GM10847 (cell line): ENCODE results near the gene ERC2.

Experiments
- POLR2A ChIP-seq: IDR thresholded peaks from 2 replicates; pipeline ENCODE4 v1.6.1; 2011; ENCODE audit not compliant: insufficient read length; ENCODE audit errors: extremely low read depth

ERC2 gene

GRCh38 chr3:55888282-55888885 is 579.9 kb downstream of the ERC2 start:
- no peak for TF ChIP-seq POLR2A

- TF ChIP-seq POLR2A = no peak
These were observed 582.5 kb downstream of the ERC2 start for GRCh38 chr3:55885721-55886120.

DNA sequence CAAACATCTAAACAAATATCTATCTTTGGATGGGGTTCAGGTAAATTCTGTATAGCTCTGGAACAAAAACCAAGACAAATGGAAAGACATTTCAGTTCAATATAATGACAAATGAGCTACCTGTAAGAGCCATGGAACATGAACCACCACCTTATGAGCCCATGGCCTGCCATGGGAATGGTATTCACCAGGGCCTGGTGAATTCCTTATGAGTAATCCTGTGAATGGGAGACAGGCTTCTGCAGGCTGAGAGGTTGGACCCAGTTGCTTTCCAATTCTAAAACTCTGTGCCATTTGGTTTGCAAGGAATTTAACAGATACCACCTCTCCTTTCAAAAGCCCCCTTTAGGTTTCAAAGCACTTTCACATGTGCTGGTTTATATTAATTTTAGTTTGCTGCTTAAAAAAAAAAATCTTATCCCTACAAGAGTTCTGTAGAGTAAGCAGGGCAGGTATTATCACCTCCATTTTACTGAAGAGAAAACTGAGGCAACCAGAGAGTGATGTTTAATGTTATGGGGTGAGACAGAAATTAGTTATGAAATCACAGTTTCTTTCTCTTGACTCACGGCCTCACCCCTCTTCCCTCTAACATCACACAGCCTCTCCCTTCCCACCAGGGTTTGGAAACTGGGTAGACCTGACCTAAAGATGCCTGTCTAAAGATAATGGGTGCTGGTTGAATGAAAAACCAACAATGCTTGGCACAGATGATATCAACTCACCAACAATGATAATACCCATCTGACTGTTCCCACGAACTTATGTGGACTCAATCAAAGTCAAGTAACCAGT is 583.6 kb downstream of the ERC2 start:
- TF ChIP-seq POLR2A = no peak

- no peak for TF ChIP-seq POLR2A
These were observed 584.2 kb downstream of the ERC2 start for GRCh38 chr3:55884066-55884465.

GRCh38 chr3:55882006-55882405 is 586.3 kb downstream of the ERC2 start:
- TF ChIP-seq POLR2A = no peak

DNA sequence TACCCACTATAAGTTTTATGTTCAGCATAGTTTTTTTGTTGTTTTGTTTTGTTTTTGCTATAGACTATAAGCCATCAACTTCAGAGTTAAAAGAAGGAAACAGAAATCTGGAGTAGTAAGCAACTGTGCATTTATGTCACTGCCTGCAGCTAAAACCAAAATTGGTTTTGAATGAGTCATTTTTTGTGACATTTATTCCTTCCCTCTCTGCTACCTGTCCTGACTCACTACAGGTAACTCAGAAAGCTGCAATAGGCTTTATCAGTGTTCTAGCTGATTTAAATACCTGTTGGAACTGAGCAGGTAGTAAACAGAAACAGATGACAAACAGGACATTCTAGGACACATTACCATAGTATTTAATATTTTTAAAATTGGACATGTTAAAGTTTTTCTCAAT is 587.9 kb downstream of the ERC2 start:
- no peak for TF ChIP-seq POLR2A

DNA sequence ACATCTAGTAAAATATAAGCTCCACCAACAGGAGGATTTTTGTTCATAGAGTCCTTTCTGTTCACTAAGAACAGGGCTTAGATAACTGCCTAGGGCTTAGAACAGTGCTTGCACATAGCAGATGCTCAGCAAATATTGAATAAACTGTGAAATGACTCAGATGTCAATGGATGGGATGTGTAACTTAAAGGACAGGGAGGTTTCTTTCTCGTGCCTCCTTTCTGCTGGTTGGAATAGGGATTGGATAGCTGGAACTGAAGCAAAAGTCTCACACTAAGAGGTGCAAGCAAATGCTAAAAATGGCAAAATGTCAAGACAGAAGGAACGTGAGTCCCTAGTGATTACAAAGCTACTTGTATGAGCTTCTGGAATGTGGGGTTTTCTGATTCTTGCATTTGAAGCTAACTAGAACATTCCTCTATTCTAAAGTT is 588.4 kb downstream of the ERC2 start:
- TF ChIP-seq POLR2A = no peak

GRCh38 chr3:55877703-55878102 is 590.6 kb downstream of the ERC2 start:
- TF ChIP-seq POLR2A = no peak

DNA sequence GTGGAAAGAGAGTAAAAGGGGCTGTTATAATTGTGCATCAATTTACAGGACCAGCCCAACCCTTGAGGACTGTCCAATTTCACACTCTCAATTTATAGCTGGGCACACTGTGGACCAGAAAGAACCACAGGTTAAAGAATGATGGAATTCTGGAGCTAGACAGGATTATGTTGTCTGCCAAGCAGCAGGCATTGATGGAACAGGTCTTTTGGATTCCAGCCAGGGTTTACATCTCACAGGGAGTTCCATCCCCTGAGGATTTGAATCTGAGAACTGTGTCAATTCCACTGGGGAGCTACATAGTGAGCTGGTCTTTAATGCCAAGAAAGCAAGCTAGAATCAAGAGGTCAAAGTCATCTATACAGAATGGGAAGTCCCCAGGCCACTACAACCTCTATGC is 591.7 kb downstream of the ERC2 start:
- TF ChIP-seq POLR2A = no peak

- TF ChIP-seq POLR2A = no peak
These were observed 593.2 kb downstream of the ERC2 start for GRCh38 chr3:55875113-55875512.

DNA sequence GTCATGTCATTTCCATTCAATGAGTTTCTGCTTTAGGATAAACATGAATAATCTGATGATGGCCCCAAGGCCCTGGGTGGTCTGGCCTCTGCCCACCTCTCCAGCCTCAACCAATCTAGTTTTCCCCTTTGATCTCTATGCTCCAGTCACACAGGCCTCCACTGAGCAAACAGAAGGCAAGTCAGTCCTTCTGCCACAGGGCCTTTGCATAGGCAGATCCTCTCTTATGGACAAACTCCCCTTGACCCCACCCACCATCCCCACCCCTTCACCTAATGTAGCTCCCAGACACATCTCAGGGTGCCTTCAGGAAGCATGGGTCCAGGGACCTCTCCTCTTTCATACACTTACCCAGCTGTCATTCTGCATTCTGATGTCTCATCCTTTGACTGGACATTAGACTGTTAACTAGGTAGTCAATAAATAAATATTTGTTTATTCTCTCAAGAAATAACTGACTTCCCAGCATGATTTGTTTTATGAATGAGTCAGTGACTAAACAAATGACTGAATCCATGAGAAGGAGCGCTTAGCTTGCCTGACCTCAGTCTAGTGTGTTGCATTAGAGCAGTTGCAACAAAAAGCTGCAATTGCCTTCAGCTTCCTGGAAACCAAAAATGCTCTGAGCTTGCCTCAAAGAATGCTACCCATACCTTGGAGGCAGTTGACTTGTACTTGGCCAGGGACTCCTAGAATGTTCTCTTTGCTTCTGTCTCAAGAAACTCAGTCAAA is 594.6 kb downstream of the ERC2 start:
- TF ChIP-seq POLR2A = no peak

GRCh38 chr3:55870594-55870993 is 597.7 kb downstream of the ERC2 start:
- TF ChIP-seq POLR2A = no peak

- TF ChIP-seq POLR2A = no peak
These were observed 599.9 kb downstream of the ERC2 start for GRCh38 chr3:55868347-55868746.

GRCh38 chr3:55863028-55863427 is 605.2 kb downstream of the ERC2 start:
- no peak for TF ChIP-seq POLR2A

DNA sequence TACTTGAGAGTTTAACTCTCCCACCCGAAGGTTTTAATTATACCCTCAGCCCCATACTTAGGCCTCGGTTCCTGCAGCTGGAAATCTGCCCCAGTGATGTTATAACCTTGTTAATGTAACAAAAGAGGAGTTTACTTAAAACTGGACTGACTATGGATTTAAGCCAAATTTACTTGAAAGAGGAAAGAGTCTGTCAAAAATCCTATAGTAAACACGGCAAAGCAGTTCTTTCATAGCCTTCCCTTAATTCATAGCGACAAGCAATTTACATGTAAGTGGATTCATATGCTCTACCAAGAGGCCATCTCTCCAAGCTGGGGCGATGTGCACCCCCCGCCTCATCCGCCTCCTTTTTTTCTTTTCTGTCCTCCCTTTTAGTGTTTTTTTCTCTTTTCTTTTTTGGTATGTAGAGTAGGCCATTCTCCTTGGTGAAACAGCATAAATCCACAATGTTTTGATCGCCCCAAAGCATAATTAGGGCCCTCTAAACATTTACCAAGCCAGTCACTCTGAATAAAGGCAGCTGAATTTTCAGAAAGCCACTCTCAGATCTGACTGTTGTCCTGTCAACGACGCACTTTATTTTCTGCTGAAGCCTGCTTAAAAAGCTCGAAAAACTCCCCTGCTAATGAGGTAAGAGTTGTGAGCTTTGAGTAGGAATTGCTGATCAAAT is 608.1 kb downstream of the ERC2 start:
- no peak for TF ChIP-seq POLR2A
